Mesendoderm (in vitro differentiated cells): Measurements from ENCODE around the gene RNF213.

Experiments used
- DNase-seq: peaks from one replicate; pipeline ENCODE4 v3.0.0; 2013
- H2AK5ac ChIP-seq: 2 replicates; pipeline ENCODE4 v1.6.1; 2013; ENCODE audit warnings: low read length, inconsistent platforms
- H2BK120ac ChIP-seq: 2 replicates; pipeline ENCODE4 v1.6.1; 2013; ENCODE audit warnings: low read depth, mild to moderate bottlenecking, low read length, moderate library complexity, mixed read lengths
- H2BK15ac ChIP-seq: replicated peaks from 2 replicates; pipeline ENCODE4 v1.6.1; 2013; ENCODE audit warnings: low read depth, mild to moderate bottlenecking, moderate library complexity
- H2BK5ac ChIP-seq: 2 replicates; pipeline ENCODE4 v1.6.1; 2013; ENCODE audit warnings: low read length, inconsistent platforms
- H3K18ac ChIP-seq: 2 replicates; pipeline ENCODE4 v1.6.1; 2013; ENCODE audit warnings: mild to moderate bottlenecking, low read length, mixed read lengths
- H3K23ac ChIP-seq: one replicate; pipeline ENCODE4 v1.6.1; 2013; ENCODE audit warnings: low read length
- H3K27ac ChIP-seq: 2 replicates; pipeline ENCODE4 v1.5.1; 2013; ENCODE audit warnings: low read depth, mild to moderate bottlenecking, inconsistent platforms, low read length, moderate library complexity
- H3K27me3 ChIP-seq: 2 replicates; pipeline ENCODE4 v1.6.1; 2013; ENCODE audit warnings: low read length, control low read depth, mild to moderate bottlenecking, inconsistent platforms; ENCODE audit not compliant: insufficient read depth, poor library complexity
- H3K36me3 ChIP-seq: 2 replicates; pipeline ENCODE4 v1.6.1; 2013; ENCODE audit warnings: low read length, inconsistent platforms; ENCODE audit not compliant: control insufficient read depth, insufficient read depth
- H3K4ac ChIP-seq: one replicate; pipeline ENCODE4 v1.6.1; 2013; ENCODE audit warnings: low read depth, mild to moderate bottlenecking, low read length, moderate library complexity
- H3K4me1 ChIP-seq: 2 replicates; pipeline ENCODE4 v1.6.1; 2013; ENCODE audit warnings: low read depth, low read length, inconsistent platforms; ENCODE audit not compliant: control insufficient read depth
- H3K4me2 ChIP-seq: 2 replicates; pipeline ENCODE4 v1.6.1; 2013; ENCODE audit warnings: low read length
- H3K4me3 ChIP-seq: 2 replicates; pipeline ENCODE4 v1.5.1; 2013; ENCODE audit warnings: mild to moderate bottlenecking, low read length
- H3K56ac ChIP-seq: one replicate; pipeline ENCODE4 v1.6.1; 2013; ENCODE audit warnings: low read length
- H3K79me1 ChIP-seq: 2 replicates; pipeline ENCODE4 v1.6.1; 2013; ENCODE audit warnings: low read length, inconsistent platforms
- H3K79me2 ChIP-seq: 2 replicates; pipeline ENCODE4 v1.6.1; 2013; ENCODE audit warnings: mild to moderate bottlenecking, low read length; ENCODE audit not compliant: control insufficient read depth, insufficient read depth
- H3K9ac ChIP-seq: 2 replicates; pipeline ENCODE4 v1.6.1; 2013; ENCODE audit warnings: low read length, inconsistent platforms
- H4K5ac ChIP-seq: one replicate; pipeline ENCODE4 v1.6.1; 2013; ENCODE audit warnings: low read length
- H4K8ac ChIP-seq: one replicate; pipeline ENCODE4 v1.6.1; 2013; ENCODE audit warnings: low read depth, mild to moderate bottlenecking, control low read depth, low read length, moderate library complexity
- WGBS: extraction: QIAGEN DNeasy Blood & Tissue Kit; methylation state at CpG from one replicate; pipeline ENCODE4 v1.1.7; 2013; ENCODE audit warnings: low lambda C conversion rate, missing lambda C conversion rate; ENCODE audit not compliant: insufficient coverage; ENCODE audit errors: extremely low coverage; 5-methylcytosine and 5-hydroxymethylcytosine counted together

The RNF213 gene

GRCh38 chr17:80394629-80395216, 134.1 kb downstream of the RNF213 start:
- Histone ChIP-seq H3K18ac (no peak overlapping the region), H3K27ac (no peak overlapping the region), H3K4me1 (peaks cover 21% of the 10 kb centered on the region), H2BK15ac (no peak overlapping the region), H3K27me3 (no peaks in the 10 kb centered on the region), H3K4me3 (no peak overlapping the region), H3K23ac (no peak overlapping the region), H2BK5ac (no peak overlapping the region), H3K4ac (no peak overlapping the region), H4K8ac (no peak overlapping the region), H3K56ac (no peak overlapping the region), H3K79me2 (no peaks in the 10 kb centered on the region), H3K4me2 (no peak overlapping the region), H2BK120ac (no peak overlapping the region), H2AK5ac (no peak overlapping the region), H3K9ac (no peak overlapping the region), H4K5ac (no peak overlapping the region), H3K79me1 (no peaks in the 10 kb centered on the region), H3K36me3 (no peaks in the 10 kb centered on the region)
- no CpG with 5 or more reads among the region's 11 CpGs for WGBS
- DNase-seq, result peak; percentile 54

GRCh38 chr17:80395402-80396151, 134.9 kb downstream of the RNF213 start:
- Histone ChIP-seq H3K36me3 (no peaks in the 10 kb centered on the region), H3K27me3 (no peaks in the 10 kb centered on the region), H3K79me1 (no peaks in the 10 kb centered on the region), H2BK15ac (no peak overlapping the region), H3K27ac (no peak overlapping the region), H3K23ac (no peak overlapping the region), H2BK5ac (no peak overlapping the region), H3K9ac (no peak overlapping the region), H3K4ac (no peak overlapping the region), H4K5ac (no peak overlapping the region), H2AK5ac (no peak overlapping the region), H3K18ac (no peak overlapping the region), H4K8ac (no peak overlapping the region), H3K56ac (peak overlapping the region; percentile 17), H3K4me2 (no peak overlapping the region), H2BK120ac (no peak overlapping the region), H3K4me3 (no peak overlapping the region), H3K4me1 (peaks cover 21% of the 10 kb centered on the region), H3K79me2 (no peaks in the 10 kb centered on the region)
- DNase-seq, result peak; percentile 30
- WGBS, result no CpG with 5 or more reads among the region's 15 CpGs

- H3K4me2 ChIP-seq, result no peak overlapping the region
- no peak overlapping the region for H2AK5ac ChIP-seq
- peak; percentile 18 for DNase-seq
- no CpG with 5 or more reads among the region's 9 CpGs for WGBS
- H3K23ac ChIP-seq, result no peak overlapping the region
- no peaks in the 10 kb centered on the region for H3K79me1 ChIP-seq
- peak overlapping the region; percentile 2 for H3K27ac ChIP-seq
- no peak overlapping the region for H4K8ac ChIP-seq
- no peak overlapping the region for H3K4ac ChIP-seq
- peaks cover 21% of the 10 kb centered on the region for H3K4me1 ChIP-seq
- no peak overlapping the region for H3K9ac ChIP-seq
- no peaks in the 10 kb centered on the region for H3K27me3 ChIP-seq
- no peak overlapping the region for H3K18ac ChIP-seq
- no peak overlapping the region for H2BK120ac ChIP-seq
- H3K36me3 ChIP-seq, result no peaks in the 10 kb centered on the region
- no peak overlapping the region for H2BK15ac ChIP-seq
- H3K4me3 ChIP-seq, result no peak overlapping the region
- no peak overlapping the region for H2BK5ac ChIP-seq
- peak overlapping the region; percentile 65 for H3K56ac ChIP-seq
- H3K79me2 ChIP-seq, result no peaks in the 10 kb centered on the region
- no peak overlapping the region for H4K5ac ChIP-seq
These were observed 135.7 kb downstream of the RNF213 start for GRCh38 chr17:80396157-80397033.

GRCh38 chr17:80397034-80397387, 136.4 kb downstream of the RNF213 start:
- H3K4me3 ChIP-seq, result no peak overlapping the region
- WGBS, result no CpG with 5 or more reads among the region's 6 CpGs

GRCh38 chr17:80397686-80398085, 137.0 kb downstream of the RNF213 start:
- Histone ChIP-seq H3K56ac (peak overlapping the region; percentile 56), H3K4ac (no peak overlapping the region), H3K79me2 (no peaks in the 10 kb centered on the region), H2AK5ac (no peak overlapping the region), H3K27ac (peak overlapping the region; percentile 59), H3K23ac (peak overlapping the region; percentile 29), H3K4me2 (no peak overlapping the region), H3K4me1 (peaks cover 21% of the 10 kb centered on the region), H3K36me3 (no peaks in the 10 kb centered on the region), H3K4me3 (no peak overlapping the region), H2BK120ac (no peak overlapping the region), H2BK5ac (no peak overlapping the region), H4K5ac (no peak overlapping the region), H4K8ac (no peak overlapping the region), H3K27me3 (no peaks in the 10 kb centered on the region), H2BK15ac (no peak overlapping the region), H3K9ac (no peak overlapping the region), H3K18ac (no peak overlapping the region), H3K79me1 (no peaks in the 10 kb centered on the region)
- WGBS, result no CpG with 5 or more reads among the region's 10 CpGs
- DNase-seq, result peak; percentile 20

More at GRCh38 chr17:80397034-80397387, 136.4 kb downstream of the RNF213 start:
- Histone ChIP-seq H3K4me1 (peaks cover 21% of the 10 kb centered on the region), H3K27me3 (no peaks in the 10 kb centered on the region), H2AK5ac (peak overlapping the region; percentile 18), H3K9ac (peak overlapping the region; percentile 11), H4K8ac (no peak overlapping the region), H3K4me2 (no peak overlapping the region), H4K5ac (no peak overlapping the region), H3K79me1 (no peaks in the 10 kb centered on the region), H3K18ac (no peak overlapping the region), H3K56ac (peak overlapping the region; percentile 65), H3K79me2 (no peaks in the 10 kb centered on the region), H2BK15ac (no peak overlapping the region), H3K36me3 (no peaks in the 10 kb centered on the region), H3K4ac (no peak overlapping the region), H3K27ac (peak overlapping the region; percentile 2), H2BK5ac (no peak overlapping the region), H2BK120ac (no peak overlapping the region), H3K23ac (no peak overlapping the region)
- DNase-seq, result no peak
